ENCODE results near the gene DECR2. TPM values are rescaled to one million over a fixed set of nuclear protein-coding genes. Genes with fewer than 3 reads are reported as not detected.

DECR2 gene
- total and polyA plus RNA-seq, 2 of the 13 experiments (the other 11 are each of a cell fraction or from before 2014, with no cell fraction given), result 36.3 to 44.6 TPM

DNA sequence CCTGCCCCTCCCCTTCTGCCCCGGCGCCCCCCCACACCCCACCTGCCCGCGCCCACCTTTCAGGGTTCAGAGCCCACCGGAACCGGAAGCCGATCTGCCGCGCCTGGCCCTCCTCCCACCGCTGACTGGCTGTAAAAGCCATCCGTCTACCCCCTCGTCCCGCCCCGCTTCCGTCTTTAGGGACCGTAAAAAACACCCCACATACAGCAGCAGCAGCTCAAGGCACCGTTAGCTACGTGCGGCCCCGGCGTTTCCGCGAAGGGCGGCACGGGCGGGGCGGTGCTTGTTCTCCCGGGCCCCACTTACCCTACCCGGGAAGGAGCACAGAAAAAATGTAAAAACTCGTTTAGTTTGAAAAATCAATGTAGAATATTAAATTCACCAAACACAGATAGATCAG, 31.2 kb upstream of the DECR2 start, which contains the start of gene MRPL28 (continued):
- TF ChIP-seq TERF1 (CRISPR knock-in tag; IDR thresholded peaks at IDR 0.05), result no peak
- TF ChIP-seq, protein P1, sequence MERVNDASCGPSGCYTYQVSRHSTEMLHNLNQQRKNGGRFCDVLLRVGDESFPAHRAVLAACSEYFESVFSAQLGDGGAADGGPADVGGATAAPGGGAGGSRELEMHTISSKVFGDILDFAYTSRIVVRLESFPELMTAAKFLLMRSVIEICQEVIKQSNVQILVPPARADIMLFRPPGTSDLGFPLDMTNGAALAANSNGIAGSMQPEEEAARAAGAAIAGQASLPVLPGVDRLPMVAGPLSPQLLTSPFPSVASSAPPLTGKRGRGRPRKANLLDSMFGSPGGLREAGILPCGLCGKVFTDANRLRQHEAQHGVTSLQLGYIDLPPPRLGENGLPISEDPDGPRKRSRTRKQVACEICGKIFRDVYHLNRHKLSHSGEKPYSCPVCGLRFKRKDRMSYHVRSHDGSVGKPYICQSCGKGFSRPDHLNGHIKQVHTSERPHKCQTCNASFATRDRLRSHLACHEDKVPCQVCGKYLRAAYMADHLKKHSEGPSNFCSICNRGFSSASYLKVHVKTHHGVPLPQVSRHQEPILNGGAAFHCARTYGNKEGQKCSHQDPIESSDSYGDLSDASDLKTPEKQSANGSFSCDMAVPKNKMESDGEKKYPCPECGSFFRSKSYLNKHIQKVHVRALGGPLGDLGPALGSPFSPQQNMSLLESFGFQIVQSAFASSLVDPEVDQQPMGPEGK (CRISPR knock-in tag; IDR thresholded peaks at IDR 0.05), result peak; percentile 53; the same call in 1 of the 2 replicates
- TF ChIP-seq ZIK1 (CRISPR knock-in tag; IDR thresholded peaks at IDR 0.05; ENCODE audit: borderline replicate concordance, low read depth), result no peak
- TF ChIP-seq YEATS4 (CRISPR knock-in tag; IDR thresholded peaks at IDR 0.05; ENCODE audit: borderline replicate concordance), result no peak
- TF ChIP-seq ZNF3 (CRISPR knock-in tag; IDR thresholded peaks at IDR 0.05), result no peak
- TF ChIP-seq ZNF484 (CRISPR knock-in tag; IDR thresholded peaks at IDR 0.05; ENCODE audit: borderline replicate concordance, low read depth), result no peak
- TF ChIP-seq ZBTB8A (CRISPR knock-in tag; IDR thresholded peaks at IDR 0.05; ENCODE audit: borderline replicate concordance, low read depth), result no peak
- TF ChIP-seq MIER2 (CRISPR knock-in tag; IDR thresholded peaks at IDR 0.05), result peak; percentile 30; the same call in 1 of the 2 replicates
- no peak for TF ChIP-seq ZNF713 (CRISPR knock-in tag; IDR thresholded peaks at IDR 0.05)
- TF ChIP-seq GZF1 (CRISPR knock-in tag; IDR thresholded peaks at IDR 0.05), result no peak
- peak; percentile 73; the same call in 1 of the 2 replicates for TF ChIP-seq PCBP1 (IDR thresholded peaks at IDR 0.05; ENCODE audit: borderline replicate concordance, low read depth, low read length)
- TF ChIP-seq CCAR2 (optimal IDR thresholded peaks at IDR 0.05; ENCODE audit: low read depth, low read length), result no peak
- TF ChIP-seq FOXK2 (IDR thresholded peaks at IDR 0.05), result no peak
- TF ChIP-seq ZNF431 (CRISPR knock-in tag; IDR thresholded peaks at IDR 0.05; ENCODE audit: borderline replicate concordance, low read depth), result no peak
- TF ChIP-seq NPAS2 (CRISPR knock-in tag; IDR thresholded peaks at IDR 0.05; ENCODE audit: borderline replicate concordance), result no peak
- TF ChIP-seq, protein P2, sequence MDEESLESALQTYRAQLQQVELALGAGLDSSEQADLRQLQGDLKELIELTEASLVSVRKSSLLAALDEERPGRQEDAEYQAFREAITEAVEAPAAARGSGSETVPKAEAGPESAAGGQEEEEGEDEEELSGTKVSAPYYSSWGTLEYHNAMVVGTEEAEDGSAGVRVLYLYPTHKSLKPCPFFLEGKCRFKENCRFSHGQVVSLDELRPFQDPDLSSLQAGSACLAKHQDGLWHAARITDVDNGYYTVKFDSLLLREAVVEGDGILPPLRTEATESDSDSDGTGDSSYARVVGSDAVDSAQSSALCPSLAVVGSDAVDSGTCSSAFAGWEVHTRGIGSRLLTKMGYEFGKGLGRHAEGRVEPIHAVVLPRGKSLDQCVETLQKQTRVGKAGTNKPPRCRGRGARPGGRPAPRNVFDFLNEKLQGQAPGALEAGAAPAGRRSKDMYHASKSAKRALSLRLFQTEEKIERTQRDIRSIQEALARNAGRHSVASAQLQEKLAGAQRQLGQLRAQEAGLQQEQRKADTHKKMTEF (CRISPR knock-in tag; IDR thresholded peaks at IDR 0.05), result peak; percentile 47; the same call in 1 of the 2 replicates
- TF ChIP-seq TCF7 (IDR thresholded peaks at IDR 0.05; ENCODE audit: low read depth), result no peak
- no peak for TF ChIP-seq ZNF24 (IDR thresholded peaks at IDR 0.05)
- no peak for TF ChIP-seq ZNF562 (CRISPR knock-in tag; IDR thresholded peaks at IDR 0.05; ENCODE audit: borderline replicate concordance)
- no peak for TF ChIP-seq HIVEP1 (CRISPR knock-in tag; IDR thresholded peaks at IDR 0.05)
- no peak for TF ChIP-seq ZBTB20 (CRISPR knock-in tag; IDR thresholded peaks at IDR 0.05; ENCODE audit: borderline replicate concordance, low read depth)
- no peak for TF ChIP-seq ZNF317 (CRISPR knock-in tag; IDR thresholded peaks at IDR 0.05)
- no peak for TF ChIP-seq ZNF556 (CRISPR knock-in tag; IDR thresholded peaks at IDR 0.05; ENCODE audit: borderline replicate concordance)
- TF ChIP-seq SRY (CRISPR knock-in tag; IDR thresholded peaks at IDR 0.05), result no peak
- no peak for TF ChIP-seq ZNF891 (CRISPR knock-in tag; IDR thresholded peaks at IDR 0.05)
- no peak for TF ChIP-seq FIP1L1 (IDR thresholded peaks at IDR 0.05; ENCODE audit: borderline replicate concordance, insufficient read depth, low read depth, low read length)
- no peak for TF ChIP-seq MED13 (CRISPR knock-in tag; IDR thresholded peaks at IDR 0.05)
- no peak for TF ChIP-seq POGZ (CRISPR knock-in tag; IDR thresholded peaks at IDR 0.05)

Measured in HepG2 (cell line).